H1 (cell line): ENCODE measurements around the gene HOXA13. TPM values are rescaled to one million over a fixed set of nuclear protein-coding genes. Genes with fewer than 3 reads are reported as not detected.

ENCODE experiments used
- CTCF ChIA-PET: fragments of 300-600 bp; sonication (Branson Sonifier 250); formaldehyde crosslinking; loops from one replicate; lab custom pipeline; 2021; ENCODE audit not compliant: partially characterized antibody; lab: Charles Lee
- POLR2A ChIA-PET: fragments of 300-600 bp; sonication (Branson Sonifier 250); formaldehyde crosslinking; loops from one replicate; lab custom pipeline; 2021; ENCODE audit warnings: inconsistent platforms; ENCODE audit not compliant: partially characterized antibody; lab: Charles Lee
- DNase-seq, 2 experiments: peaks; one replicate each; pipeline versions ENCODE4 v3.0.0 to v3.0.0-alpha.2; 2010 to 2022; ENCODE audit warnings: low spot score in 2 of 2, low read depth in 1 of 2, mixed read lengths in 1 of 2
- FAIRE-seq: peaks from 2 replicates; lab custom pipeline; 2011; peaks lifted over from hg19 to GRCh38; lab: Jason Lieb, UNC
- H2AFZ ChIP-seq: 2 replicates; pipeline ENCODE4 v1.8.1; 2012; ENCODE audit warnings: low read length, inconsistent platforms
- H2AK5ac ChIP-seq: 2 replicates; pipeline ENCODE4 v1.6.1; 2013; ENCODE audit warnings: low read depth, low read length
- H2BK120ac ChIP-seq: replicated peaks from 2 replicates; pipeline ENCODE3; 2013; ENCODE audit warnings: low read depth, low read length, inconsistent platforms
- H2BK12ac ChIP-seq: 2 replicates; pipeline ENCODE4 v1.6.1; 2013; ENCODE audit warnings: low read depth, low read length
- H2BK15ac ChIP-seq: 2 replicates; pipeline ENCODE4 v1.6.1; 2013; ENCODE audit warnings: low read length
- H2BK20ac ChIP-seq: 2 replicates; pipeline ENCODE4 v1.6.1; 2013; ENCODE audit warnings: low read length
- H2BK5ac ChIP-seq: 2 replicates; pipeline ENCODE4 v1.6.1; 2013; ENCODE audit warnings: low read depth, low read length
- H3K14ac ChIP-seq: 2 replicates; pipeline ENCODE4 v1.6.1; 2013; ENCODE audit warnings: inconsistent platforms; ENCODE audit not compliant: insufficient read length
- H3K18ac ChIP-seq: 2 replicates; pipeline ENCODE4 v1.6.1; 2013; ENCODE audit warnings: low read length; ENCODE audit errors: extremely low read depth
- H3K23ac ChIP-seq: 2 replicates; pipeline ENCODE4 v1.6.1; 2013; ENCODE audit warnings: inconsistent platforms; ENCODE audit not compliant: insufficient read length
- H3K23me2 ChIP-seq: 2 replicates; pipeline ENCODE4 v1.6.1; 2013; ENCODE audit warnings: low read depth, low read length
- H3K27ac ChIP-seq: 2 replicates; pipeline ENCODE4 v1.6.1; 2011; ENCODE audit warnings: low read depth, low read length, inconsistent platforms
- H3K27me3 ChIP-seq, 4 experiments: replicated peaks in 1 of 4; 1 replicate in 1 of 4; 2 replicates in 3 of 4; pipeline versions ENCODE4 v1.6.1 to v1.8.1; 2011 to 2013; ENCODE audit warnings: low read length in 3 of 4, mild to moderate bottlenecking in 3 of 4, inconsistent platforms in 2 of 4, mixed read lengths in 2 of 4, moderate library complexity in 1 of 4; ENCODE audit not compliant: control insufficient read depth in 3 of 4, insufficient read depth in 3 of 4; ENCODE audit errors: extremely low read depth in 1 of 4
- H3K36me3 ChIP-seq, 4 experiments: 2 replicates each; pipeline versions ENCODE4 v1.6.1 to v1.8.1; 2011 to 2013; ENCODE audit warnings: mild to moderate bottlenecking in 4 of 4, low read length in 3 of 4, moderate library complexity in 2 of 4, control low read depth in 1 of 4, inconsistent platforms in 1 of 4; ENCODE audit not compliant: insufficient read depth in 4 of 4, control insufficient read depth in 2 of 4
- H3K4ac ChIP-seq: replicated peaks from 2 replicates; pipeline ENCODE3; 2013; ENCODE audit warnings: low read length, low read depth, mixed read lengths, inconsistent platforms; ENCODE audit not compliant: insufficient read length
- H3K4me1 ChIP-seq, 4 experiments: replicated peaks in 1 of 4; 1 replicate in 1 of 4; 2 replicates in 3 of 4; pipeline versions ENCODE4 v1.6.1 to v1.8.1; 2011 to 2013; ENCODE audit warnings: low read length in 3 of 4, inconsistent platforms in 2 of 4, mixed read lengths in 1 of 4; ENCODE audit not compliant: insufficient read depth in 4 of 4, control insufficient read depth in 3 of 4
- H3K4me2 ChIP-seq, 2 experiments: 2 replicates each; pipeline versions ENCODE4 v1.6.1 to v1.8.1; 2011 to 2013; ENCODE audit warnings: low read depth in 2 of 2, low read length in 2 of 2, control low read depth in 1 of 2, inconsistent platforms in 1 of 2, mild to moderate bottlenecking in 1 of 2; ENCODE audit not compliant: insufficient read depth in 1 of 2
- H3K4me3 ChIP-seq, 4 experiments: fragments of 200-600, 300-600 bp in 1 of 4; sonication (generic), shearing (Covaris generic), sonication (Bioruptor Twin) in 1 of 4; 2 replicates each; pipeline versions ENCODE4 v1.5.1 to v1.8.1; 2011 to 2016; ENCODE audit warnings: low read length in 4 of 4, low read depth in 3 of 4, control low read depth in 2 of 4, inconsistent platforms in 2 of 4, mild to moderate bottlenecking in 2 of 4, mixed read lengths in 1 of 4, moderate library complexity in 1 of 4; ENCODE audit not compliant: insufficient read depth in 2 of 4; ENCODE audit errors: extremely low read depth in 1 of 4
- H3K56ac ChIP-seq: replicated peaks from 2 replicates; pipeline ENCODE3; 2013; ENCODE audit warnings: low read depth, mild to moderate bottlenecking, mixed read lengths, low read length, inconsistent platforms; ENCODE audit not compliant: insufficient read length
- H3K79me1 ChIP-seq: 2 replicates; pipeline ENCODE4 v1.6.1; 2013; ENCODE audit warnings: low read depth, low read length, control low read depth
- H3K79me2 ChIP-seq, 2 experiments: 2 replicates each; pipeline versions ENCODE4 v1.6.1 to v1.8.1; 2012 to 2013; ENCODE audit warnings: low read length in 2 of 2, mild to moderate bottlenecking in 2 of 2, inconsistent platforms in 1 of 2; ENCODE audit not compliant: insufficient read depth in 2 of 2, control insufficient read depth in 1 of 2
- H3K9ac ChIP-seq, 4 experiments: replicated peaks in 1 of 4; 1 replicate in 1 of 4; 2 replicates in 3 of 4; pipeline versions ENCODE4 v1.6.1 to v1.8.1; 2011 to 2013; ENCODE audit warnings: low read depth in 3 of 4, low read length in 3 of 4, control low read depth in 2 of 4, mild to moderate bottlenecking in 2 of 4, moderate library complexity in 2 of 4, inconsistent platforms in 1 of 4; ENCODE audit errors: extremely low read depth in 1 of 4
- H3K9me3 ChIP-seq, 2 experiments: 2 replicates each; pipeline versions ENCODE4 v1.6.1 to v1.8.1; 2012 to 2013; ENCODE audit warnings: mild to moderate bottlenecking in 2 of 2, moderate library complexity in 2 of 2, control low read depth in 1 of 2, inconsistent platforms in 1 of 2, low read depth in 1 of 2, low read length in 1 of 2, mixed read lengths in 1 of 2; ENCODE audit not compliant: insufficient read depth in 2 of 2
- H4K20me1 ChIP-seq, 2 experiments: replicated peaks in 1 of 2; 2 replicates each; pipeline versions ENCODE3 to v1.8.1; 2011 to 2013; ENCODE audit warnings: inconsistent platforms in 2 of 2, low read length in 2 of 2, mild to moderate bottlenecking in 1 of 2; ENCODE audit not compliant: insufficient read depth in 2 of 2, control insufficient read depth in 1 of 2
- H4K5ac ChIP-seq: 2 replicates; pipeline ENCODE4 v1.6.1; 2013; ENCODE audit warnings: low read length, low read depth, mixed read lengths, inconsistent platforms; ENCODE audit not compliant: insufficient read length
- H4K8ac ChIP-seq: 2 replicates; pipeline ENCODE4 v1.8.0; 2013; ENCODE audit warnings: mild to moderate bottlenecking, moderate library complexity, low read length, inconsistent platforms; ENCODE audit not compliant: insufficient read depth; ENCODE audit errors: extremely low read depth
- H4K91ac ChIP-seq: replicated peaks from 2 replicates; pipeline ENCODE3; 2013; ENCODE audit warnings: low read length, mixed read lengths, inconsistent platforms; ENCODE audit not compliant: insufficient read length
- CBX5 ChIP-seq: fragments of 300-800, 300-1000 bp; sonication (generic); IDR thresholded peaks from 2 replicates; pipeline ENCODE4 v1.7.1; 2016; ENCODE audit warnings: antibody characterized with exemption, low read length, low read depth
- CHD1 ChIP-seq: IDR thresholded peaks from 2 replicates; pipeline ENCODE4 v1.6.1; 2012; ENCODE audit warnings: low read depth, low read length, improper control_type of control experiment
- CHD2 ChIP-seq: IDR thresholded peaks from 2 replicates; pipeline ENCODE4 v1.6.1; 2012; ENCODE audit warnings: low read length, improper control_type of control experiment
- EZH2 ChIP-seq: fragments of 200-600 bp; sonication (generic); IDR thresholded peaks from 2 replicates; pipeline ENCODE4 v1.7.1; 2012; ENCODE audit warnings: low read depth, mild to moderate bottlenecking, moderate library complexity, low read length, inconsistent platforms; ENCODE audit not compliant: severe bottlenecking
- HDAC6 ChIP-seq: IDR thresholded peaks from one replicate; pipeline ENCODE4 v1.7.1; 2012; ENCODE audit warnings: low read depth, mild to moderate bottlenecking, inconsistent platforms, low read length, moderate library complexity
- NANOG ChIP-seq: IDR thresholded peaks from 2 replicates; pipeline ENCODE4 v1.6.1; 2011; ENCODE audit warnings: low read length, low read depth, mild to moderate bottlenecking, inconsistent platforms; ENCODE audit not compliant: insufficient read depth, poor library complexity, severe bottlenecking
- PHF8 ChIP-seq: fragments of 200-600 bp; sonication (generic); conservative IDR thresholded peaks from 2 replicates; pipeline ENCODE4 v1.7.1; 2012; ENCODE audit warnings: low read depth, mild to moderate bottlenecking, inconsistent platforms, low read length, moderate library complexity
- SUZ12 ChIP-seq: fragments of 200-600 bp; sonication (generic); IDR thresholded peaks from 2 replicates; pipeline ENCODE4 v1.6.1; 2012; ENCODE audit warnings: mild to moderate bottlenecking, inconsistent platforms, low read length, moderate library complexity, mixed read lengths
- WGBS, 2 experiments: shearing (Covaris generic) in 1 of 2; methylation state at CpG; one replicate each; pipeline versions ENCODE4 v1.1.6 to v1.1.7; 2013 to 2015; ENCODE audit warnings: low lambda C conversion rate in 2 of 2, mixed read lengths in 2 of 2, inconsistent platforms in 1 of 2, low coverage in 1 of 2, missing lambda C conversion rate in 1 of 2; ENCODE audit not compliant: insufficient replicate concordance in 2 of 2, insufficient coverage in 1 of 2, insufficient read length in 1 of 2; ENCODE audit errors: extremely low coverage in 1 of 2, missing lambda C conversion rate in 1 of 2; 5-methylcytosine and 5-hydroxymethylcytosine counted together
- polyA plus RNA-seq, 7 experiments: library from polyadenylated mRNA; depleted of rRNA in 3 of 7; stranded (reverse) in 5 of 7; unstranded in 2 of 7; fragments of >200 nt in 5 of 7; fragments of 200-250 nt in 2 of 7; gene quantifications; 1 replicate in 5 of 7; 2 replicates in 1 of 7; 4 replicates in 1 of 7; pipeline versions ENCODE4 v1.2.1 to v1.2.3, GENCODE V29; 2011 to 2013; ENCODE audit warnings: missing spikeins in 2 of 7, mixed read lengths in 2 of 7
- total RNA-seq: library from RNA; stranded (reverse); fragmentation: NEBNext Ultra II Directional; extraction: Animal tissue kit (Norgen Biotek cat#: 25700); gene quantifications from 2 replicates; pipeline ENCODE4 v1.2.1, GENCODE V29; 2021

Gene HOXA13
- total and polyA plus RNA-seq, 2 of the 8 experiments (the other 6 are each of a cell fraction or from before 2014, with no cell fraction given), result not detected

DNA sequence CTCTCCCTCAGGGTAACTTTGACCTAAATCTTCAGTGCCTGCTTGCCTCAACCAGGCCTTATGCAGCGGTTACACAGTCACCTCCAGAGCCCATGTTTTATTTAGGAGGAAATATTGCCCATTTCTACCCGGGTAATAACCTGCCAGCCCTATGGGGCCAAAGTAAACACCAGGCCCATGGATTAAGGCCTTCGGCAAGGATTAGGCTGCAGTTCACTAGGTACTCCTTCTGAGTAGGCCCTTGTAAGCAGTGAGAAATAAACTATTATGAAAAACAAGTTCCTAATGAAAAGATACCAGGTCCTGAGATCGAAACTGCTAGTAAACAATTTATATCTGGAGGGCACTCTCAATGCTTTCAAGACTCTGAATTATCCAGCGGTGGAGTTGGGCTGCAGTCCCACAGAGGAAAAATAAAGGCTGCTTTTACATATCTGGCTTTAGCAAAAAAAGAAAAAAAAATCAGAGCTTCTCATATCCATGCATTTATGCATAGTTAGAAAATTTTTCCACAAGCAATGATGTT lies 22.0 kb downstream of the HOXA13 start:
- H3K14ac ChIP-seq, result no peak overlapping the region
- WGBS, 2 experiments, result 45% methylated on average over 5 of the region's 5 CpGs; no CpG with 5 or more reads in 1 of the 2 experiments
- H4K20me1 ChIP-seq, result peaks cover 39 to 56% of the 10 kb centered on the region in 2 experiments
- no peak overlapping the region for H3K4me2 ChIP-seq
- H3K18ac ChIP-seq, result no peak overlapping the region
- H4K5ac ChIP-seq, result no peak overlapping the region
- no peak overlapping the region for H3K27ac ChIP-seq
- no peak overlapping the region for H4K91ac ChIP-seq
- no peak overlapping the region for H3K56ac ChIP-seq
- ChIA-PET CTCF (interaction anchor here (0.6 to 2.4 kb wide), 10 partner anchors 9 to 194 kb away, joined by 3 to 8 read pairs (median 4); no protein-coding TSS in a partner anchor), POLR2A (no interaction called here)
- peaks cover 4 to 9% (median 5%) of the 10 kb centered on the region in 4 experiments; a peak in 5 of 7 replicates for H3K4me1 ChIP-seq
- H2BK20ac ChIP-seq, result no peak overlapping the region
- H3K23me2 ChIP-seq, result no peaks in the 10 kb centered on the region; the same call in 1 of the 2 replicates
- H3K4ac ChIP-seq, result no peak overlapping the region
- H3K9me3 ChIP-seq, result no peaks in the 10 kb centered on the region; a peak in 1 of 4 replicates
- no peak for DNase-seq
- no peak overlapping the region for H2BK12ac ChIP-seq
- no peak overlapping the region for H3K9ac ChIP-seq
- no peak overlapping the region for H2BK15ac ChIP-seq
- H2AK5ac ChIP-seq, result no peak overlapping the region
- no peak overlapping the region for H2BK120ac ChIP-seq
- FAIRE-seq, result no peak
- no peak overlapping the region for H4K8ac ChIP-seq
- H3K23ac ChIP-seq, result no peak overlapping the region
- no peak overlapping the region for H2BK5ac ChIP-seq
- peaks cover 0 to 14% (median 0%) of the 10 kb centered on the region in 4 experiments; a peak in 1 of 8 replicates for H3K36me3 ChIP-seq
- no peak overlapping the region for H3K4me3 ChIP-seq
- peaks cover 99 to 100% (median 100%) of the 10 kb centered on the region in 4 experiments for H3K27me3 ChIP-seq
- H2AFZ ChIP-seq, result no peak overlapping the region
- no peaks in the 10 kb centered on the region for H3K79me2 ChIP-seq
- H3K79me1 ChIP-seq, result no peaks in the 10 kb centered on the region
- TF ChIP-seq HDAC6 (no peak), CHD1 (no peak), CHD2 (no peak), EZH2 (peak; percentile 67), SUZ12 (peak; percentile 84), PHF8 (no peak), CBX5 (no peak), NANOG (no peak)
